BJ (cell line): ENCODE results near the gene FBXW11. TPM values are rescaled to one million over a fixed set of nuclear protein-coding genes. Genes with fewer than 3 reads are reported as not detected.

Source experiments
- CTCF ChIA-PET: fragments of 350-600 bp; formaldehyde crosslinking; extraction: SDS; loops from one replicate; lab custom pipeline; 2021; ENCODE audit warnings: antibody characterized with exemption, inconsistent platforms; lab: Yijun Ruan, JAX
- POLR2A ChIA-PET: fragments of 300-600 bp; sonication (Branson Sonifier 250); formaldehyde crosslinking; extraction: SDS; loops from one replicate; lab custom pipeline; 2021; ENCODE audit warnings: antibody characterized with exemption; lab: Charles Lee
- DNase-seq: peaks from one replicate; pipeline ENCODE4 v3.0.0-alpha.2; 2011; ENCODE audit warnings: low read depth
- H3K27me3 ChIP-seq: 2 replicates; pipeline ENCODE4 v1.6.0; 2011; ENCODE audit warnings: low read length; ENCODE audit not compliant: control insufficient read depth, insufficient read depth
- H3K36me3 ChIP-seq: 2 replicates; pipeline ENCODE4 v1.5.1; 2011; ENCODE audit warnings: low read length; ENCODE audit not compliant: control insufficient read depth, insufficient read depth
- H3K4me3 ChIP-seq: 2 replicates; pipeline ENCODE4 v1.5.1; 2011; ENCODE audit warnings: low read depth, mild to moderate bottlenecking, control low read depth, low read length
- polyA plus RNA-seq: library from polyadenylated mRNA; depleted of rRNA; stranded (reverse); fragments of >200 nt; gene quantifications from 2 replicates; pipeline ENCODE4 v1.2.3, GENCODE V29; 2011
- TF ChIP-seq, protein P1 (sequence below): IDR thresholded peaks from 2 replicates; pipeline ENCODE4 v1.5.1; 2011; ENCODE audit warnings: low read depth, mild to moderate bottlenecking, control low read depth, inconsistent platforms, low read length, moderate library complexity; ENCODE audit not compliant: insufficient read depth

The FBXW11 gene
- polyA plus RNA-seq, 1 experiment, result 55.5 TPM

GRCh38 chr5:171835066-171835465 is 171.4 kb downstream of the FBXW11 start:
- Histone ChIP-seq H3K4me3 (no peak overlapping the region), H3K36me3 (no peaks in the 10 kb centered on the region), H3K27me3 (no peaks in the 10 kb centered on the region)
- CTCF ChIA-PET, result no interaction called here
- no peak for DNase-seq
- POLR2A ChIA-PET, result no interaction called here
- TF ChIP-seq, protein P1, sequence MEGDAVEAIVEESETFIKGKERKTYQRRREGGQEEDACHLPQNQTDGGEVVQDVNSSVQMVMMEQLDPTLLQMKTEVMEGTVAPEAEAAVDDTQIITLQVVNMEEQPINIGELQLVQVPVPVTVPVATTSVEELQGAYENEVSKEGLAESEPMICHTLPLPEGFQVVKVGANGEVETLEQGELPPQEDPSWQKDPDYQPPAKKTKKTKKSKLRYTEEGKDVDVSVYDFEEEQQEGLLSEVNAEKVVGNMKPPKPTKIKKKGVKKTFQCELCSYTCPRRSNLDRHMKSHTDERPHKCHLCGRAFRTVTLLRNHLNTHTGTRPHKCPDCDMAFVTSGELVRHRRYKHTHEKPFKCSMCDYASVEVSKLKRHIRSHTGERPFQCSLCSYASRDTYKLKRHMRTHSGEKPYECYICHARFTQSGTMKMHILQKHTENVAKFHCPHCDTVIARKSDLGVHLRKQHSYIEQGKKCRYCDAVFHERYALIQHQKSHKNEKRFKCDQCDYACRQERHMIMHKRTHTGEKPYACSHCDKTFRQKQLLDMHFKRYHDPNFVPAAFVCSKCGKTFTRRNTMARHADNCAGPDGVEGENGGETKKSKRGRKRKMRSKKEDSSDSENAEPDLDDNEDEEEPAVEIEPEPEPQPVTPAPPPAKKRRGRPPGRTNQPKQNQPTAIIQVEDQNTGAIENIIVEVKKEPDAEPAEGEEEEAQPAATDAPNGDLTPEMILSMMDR, result no peak

GRCh38 chr5:171834461-171834860 is 172.0 kb downstream of the FBXW11 start:
- no peaks in the 10 kb centered on the region for H3K27me3 ChIP-seq
- ChIA-PET POLR2A (interaction anchor here (0.6 kb wide), 1 partner anchor 18 kb away, joined by 4 read pairs; no protein-coding TSS in a partner anchor), CTCF (no interaction called here)
- H3K4me3 ChIP-seq, result no peak overlapping the region
- TF ChIP-seq, protein P1, result no peak
- no peaks in the 10 kb centered on the region for H3K36me3 ChIP-seq
- no peak for DNase-seq

DNA sequence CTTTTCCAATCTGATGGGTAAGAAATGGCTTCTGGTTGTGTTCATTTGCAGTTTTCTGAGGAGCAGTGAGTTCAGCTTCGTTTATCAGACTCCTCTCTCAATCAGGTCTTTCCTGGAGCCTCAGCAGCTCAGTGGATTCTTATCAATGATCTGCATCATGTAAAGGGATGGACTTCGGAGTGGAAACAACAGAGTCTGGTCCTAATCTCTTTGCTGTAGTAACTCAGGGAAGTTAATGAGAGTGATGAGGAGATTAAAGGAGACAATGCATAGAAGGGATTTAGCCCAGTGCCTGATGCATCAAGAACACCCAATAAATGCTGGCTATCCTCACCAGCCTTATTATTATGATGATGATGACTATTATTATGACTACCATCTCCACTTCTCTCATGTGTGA is 173.7 kb downstream of the FBXW11 start:
- CTCF ChIA-PET, result interaction anchor here (1.5 kb wide), 1 partner anchor 414 kb away, joined by 4 read pairs; the partner anchor contains the start of gene FGF18
- Histone ChIP-seq H3K4me3 (no peak overlapping the region), H3K27me3 (no peaks in the 10 kb centered on the region), H3K36me3 (no peaks in the 10 kb centered on the region)
- POLR2A ChIA-PET, result no interaction called here
- no peak for DNase-seq
- TF ChIP-seq, protein P1, result no peak

DNA sequence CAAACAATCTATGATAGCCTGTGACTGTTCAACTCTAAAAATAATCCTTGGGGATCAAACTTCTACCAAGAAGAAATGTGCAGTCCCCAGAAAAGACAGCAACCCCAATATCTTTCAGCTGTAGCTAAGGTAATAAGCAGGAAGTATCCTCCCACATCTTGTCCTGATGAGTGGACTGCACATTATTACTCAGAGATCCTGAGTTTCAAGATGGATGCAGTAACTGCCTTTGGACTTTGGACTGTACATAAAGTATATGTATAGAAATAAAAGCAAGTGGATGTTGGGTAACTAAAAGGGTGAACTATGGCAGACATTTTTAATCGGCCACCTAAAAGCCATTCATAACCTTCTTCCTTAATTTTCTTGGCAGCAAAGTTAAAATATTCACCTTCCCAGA is 175.8 kb downstream of the FBXW11 start:
- Histone ChIP-seq H3K27me3 (no peaks in the 10 kb centered on the region), H3K4me3 (no peak overlapping the region), H3K36me3 (no peaks in the 10 kb centered on the region)
- POLR2A ChIA-PET, result no interaction called here
- DNase-seq, result no peak
- CTCF ChIA-PET, result no interaction called here
- TF ChIP-seq, protein P1, result no peak

GRCh38 chr5:171827162-171827561 is 179.3 kb downstream of the FBXW11 start:
- Histone ChIP-seq H3K4me3 (no peak overlapping the region), H3K36me3 (no peaks in the 10 kb centered on the region), H3K27me3 (0 out of 2 replicates have a peak, but pooled peaks cover 1% of the 10 kb centered on the region)
- TF ChIP-seq, protein P1, result no peak
- CTCF ChIA-PET, result no interaction called here
- POLR2A ChIA-PET, result no interaction called here
- no peak for DNase-seq
